ENCODE results near the gene NRIP3.

The NRIP3 gene

DNA sequence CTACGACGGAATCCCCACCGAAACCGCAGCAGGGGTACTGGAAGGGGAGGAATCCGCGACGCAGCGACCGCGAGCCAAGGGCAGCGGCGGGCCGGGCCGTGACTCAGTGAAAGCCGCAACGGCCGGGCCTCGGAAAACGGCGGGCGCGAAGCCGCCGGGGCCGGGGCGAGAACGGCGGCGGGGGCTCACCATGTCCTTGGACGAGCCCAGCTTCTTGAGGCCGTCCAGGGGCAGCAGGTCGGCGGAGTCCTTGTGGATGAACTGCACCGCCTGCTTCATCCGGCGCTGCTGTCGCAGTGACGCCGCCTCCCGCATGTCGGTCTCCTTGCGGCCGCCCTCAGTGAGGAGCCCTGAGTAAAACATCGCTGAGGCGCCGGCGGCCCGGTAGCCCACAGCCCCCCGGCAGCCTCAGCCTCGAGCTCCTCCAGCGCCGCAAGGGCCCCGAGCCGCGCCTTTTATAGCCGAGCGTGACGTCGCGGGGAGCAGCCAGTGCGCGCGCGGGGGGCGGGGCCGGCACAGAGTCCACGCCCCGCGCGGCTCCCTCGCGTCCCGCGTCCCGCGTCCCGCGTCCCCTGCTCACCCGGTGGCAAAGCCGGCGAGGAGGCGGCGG is at the start of gene NRIP3:
TSS of gene NRIP3 (minus strand) at position 429 of the 610 bp plus-strand sequence. CDS start at position 363, 66 bp downstream.
- DNase-seq = peak; percentile 76 to 84

DNA sequence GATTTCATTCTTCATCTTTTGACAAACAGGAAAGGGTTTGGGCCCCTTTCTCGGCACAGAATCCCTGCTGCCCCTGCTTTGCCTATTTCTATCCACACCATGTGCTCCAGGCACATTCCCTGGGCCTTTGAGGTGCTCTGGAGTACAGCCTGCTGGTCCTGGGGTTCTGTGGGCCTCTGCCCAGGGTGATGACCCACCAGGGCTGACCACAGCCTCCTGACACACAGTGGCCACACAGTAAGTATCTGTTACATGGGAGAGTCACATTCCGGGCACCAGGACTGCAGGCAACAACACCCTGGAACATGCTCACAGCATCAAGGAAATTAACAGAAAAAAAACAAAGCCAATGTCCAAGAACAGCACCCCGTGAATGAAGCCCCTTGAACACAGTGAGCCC is 48.5 kb upstream of the NRIP3 start:
- no peak for DNase-seq

DNA sequence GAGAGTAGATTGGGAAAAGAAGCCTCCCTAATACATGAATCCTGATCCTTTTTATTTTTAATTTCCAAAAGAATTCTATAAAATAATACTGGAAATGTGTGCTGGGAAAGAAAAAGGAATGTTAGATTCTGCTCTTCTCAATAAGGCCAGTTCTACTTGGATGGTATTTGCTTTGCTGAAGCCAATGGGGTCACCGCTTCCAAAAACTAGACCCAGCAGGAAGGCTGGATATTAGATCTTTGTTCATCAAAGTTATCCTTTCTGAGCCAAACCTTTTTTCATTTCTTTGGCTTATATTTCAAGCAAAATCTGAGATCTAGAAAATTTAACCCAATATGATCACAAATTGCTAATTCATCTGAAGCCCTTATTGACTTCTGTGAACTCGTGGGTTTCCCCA is 46.2 kb upstream of the NRIP3 start:
- no peak for DNase-seq

DNA sequence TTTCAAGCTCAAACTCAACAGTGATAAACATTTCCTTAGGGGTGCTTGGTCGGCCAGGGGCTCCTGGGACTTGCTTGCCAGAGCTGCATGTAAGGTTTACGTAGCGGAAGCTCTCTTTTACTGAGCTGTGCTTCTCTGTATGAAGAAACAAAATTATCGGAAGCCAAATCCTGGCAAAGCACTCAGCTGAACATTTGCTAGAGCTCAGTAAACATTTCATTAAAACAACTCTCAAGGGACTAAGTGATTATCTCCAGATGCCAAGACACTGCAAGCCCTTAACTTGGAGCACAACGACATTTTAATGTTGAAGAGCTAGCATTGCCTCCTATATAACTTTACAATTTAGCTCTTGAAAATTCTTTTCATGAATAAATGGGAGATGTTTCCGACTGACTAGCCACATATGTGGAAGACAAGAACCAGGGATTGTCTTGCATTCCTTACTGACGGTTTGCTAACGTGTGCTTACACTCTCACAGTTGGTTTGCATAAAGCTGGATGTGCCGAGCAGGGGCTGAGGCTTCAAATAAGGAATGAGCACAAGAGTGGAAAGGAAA is 44.2 kb upstream of the NRIP3 start:
- no peak for DNase-seq

DNA sequence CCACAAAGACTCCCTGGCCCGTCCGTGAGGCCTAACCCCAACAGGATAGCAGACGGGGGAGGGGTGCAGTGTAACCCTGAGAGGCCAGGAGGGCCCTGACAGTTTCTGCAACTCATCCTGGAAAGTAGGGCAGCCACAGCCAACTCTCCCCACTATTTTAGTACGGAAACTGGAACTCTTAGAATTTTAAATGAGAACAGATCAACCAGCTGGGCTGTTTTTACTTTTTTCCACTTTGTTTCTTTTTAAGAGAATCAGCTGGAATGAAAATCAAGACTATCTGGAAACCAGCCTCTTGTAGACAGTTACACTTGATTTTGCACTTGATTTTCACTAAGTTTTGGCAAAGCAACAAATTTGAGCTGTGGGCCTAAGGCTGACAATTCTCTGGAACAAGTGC is 42.7 kb upstream of the NRIP3 start:
- DNase-seq = no peak

DNA sequence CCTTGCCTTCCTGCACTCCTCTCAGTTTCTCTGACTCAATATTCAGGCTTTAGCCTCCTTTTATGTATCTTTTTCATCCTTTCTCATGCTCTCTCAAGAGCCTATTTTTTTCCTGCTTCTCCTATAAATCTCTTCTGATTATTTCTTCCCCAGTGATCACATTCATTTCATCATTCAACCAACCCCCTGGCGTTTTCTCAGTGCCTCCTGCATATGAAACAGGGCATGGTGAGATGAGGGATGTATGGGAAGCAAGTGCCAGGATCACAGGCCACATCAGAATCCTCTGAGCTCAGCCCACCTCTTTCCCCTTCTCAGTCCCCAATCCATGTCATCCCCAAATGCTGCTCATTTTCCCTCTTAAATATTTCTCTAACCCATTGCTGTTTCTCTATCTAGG is 38.7 kb upstream of the NRIP3 start:
- DNase-seq = no peak

DNA sequence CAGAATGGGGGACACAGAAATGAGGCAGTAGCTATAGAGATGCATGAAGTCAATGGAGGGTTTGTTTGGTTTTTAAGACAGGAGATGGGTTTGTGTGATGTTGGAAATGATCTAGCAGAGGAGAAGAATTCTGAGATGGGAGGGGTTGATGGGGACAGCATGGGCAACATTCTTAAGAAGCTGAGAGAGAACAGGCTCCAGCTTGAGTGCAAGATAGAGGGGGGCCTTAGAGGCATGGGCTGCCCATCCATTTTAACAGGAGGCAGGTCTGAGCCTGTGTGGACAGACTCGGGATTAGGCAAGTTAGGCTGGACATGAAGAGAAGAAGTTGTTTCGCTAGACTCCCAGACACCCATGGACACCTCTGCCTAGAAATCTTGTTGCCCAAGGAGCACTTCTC is 37.9 kb upstream of the NRIP3 start:
- DNase-seq = no peak

DNA sequence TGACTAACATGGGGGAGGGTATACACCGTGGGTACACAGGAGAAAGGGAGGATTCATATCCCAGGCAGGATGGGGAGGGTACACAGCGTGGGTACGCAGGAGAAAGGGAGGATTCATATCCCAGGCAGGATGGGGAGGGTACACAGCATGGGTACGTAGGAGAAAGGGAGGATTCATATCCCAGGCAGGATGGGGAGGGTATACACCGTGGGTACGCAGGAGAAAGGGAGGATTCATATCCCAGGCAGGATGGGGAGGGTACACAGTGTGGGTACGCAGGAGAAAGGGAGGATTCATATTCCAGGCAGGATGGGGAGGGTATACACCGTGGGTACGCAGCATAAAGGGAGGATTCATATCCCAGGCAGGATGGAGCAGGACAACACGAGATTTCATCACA is 36.6 kb upstream of the NRIP3 start:
- DNase-seq = no peak

DNA sequence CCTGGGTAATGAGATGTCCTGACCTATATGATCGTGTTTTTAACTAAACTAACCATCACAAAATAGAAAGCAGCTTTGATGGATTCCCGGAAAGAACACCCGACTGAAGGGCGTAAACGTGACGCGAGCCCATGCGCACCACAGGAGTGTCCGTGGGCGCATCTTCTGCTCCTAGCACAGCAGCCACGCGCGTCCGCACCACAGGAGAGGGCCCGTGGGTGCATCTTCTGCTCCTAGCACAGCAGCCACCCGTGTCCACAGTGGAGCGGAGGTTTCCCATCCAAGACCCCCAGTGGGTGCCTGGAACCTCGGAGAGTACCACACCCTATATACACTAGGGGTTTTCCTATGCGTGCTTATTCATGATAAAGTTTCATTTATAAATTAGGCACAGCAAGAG is 36.1 kb upstream of the NRIP3 start:
- DNase-seq = no peak

DNA sequence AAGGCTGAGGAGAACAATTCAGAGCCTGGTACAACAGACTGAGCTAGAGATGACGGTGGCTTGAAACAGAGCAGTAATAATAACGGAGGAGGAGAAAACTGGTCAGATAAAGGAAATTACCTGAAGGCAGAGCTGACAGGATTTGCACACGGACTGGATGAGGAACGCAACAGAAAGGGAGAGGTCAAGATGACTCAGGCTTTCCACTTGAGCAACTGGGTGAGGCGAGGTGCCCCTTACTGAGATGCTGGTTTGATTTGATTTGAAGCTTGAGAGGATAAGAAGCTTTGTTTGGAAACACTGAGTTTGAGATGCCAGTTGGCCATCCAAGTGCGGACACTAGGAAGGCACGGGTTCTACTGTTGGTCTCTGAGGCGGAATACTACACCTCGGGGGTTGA is 35.4 kb upstream of the NRIP3 start:
- no peak for DNase-seq

DNA sequence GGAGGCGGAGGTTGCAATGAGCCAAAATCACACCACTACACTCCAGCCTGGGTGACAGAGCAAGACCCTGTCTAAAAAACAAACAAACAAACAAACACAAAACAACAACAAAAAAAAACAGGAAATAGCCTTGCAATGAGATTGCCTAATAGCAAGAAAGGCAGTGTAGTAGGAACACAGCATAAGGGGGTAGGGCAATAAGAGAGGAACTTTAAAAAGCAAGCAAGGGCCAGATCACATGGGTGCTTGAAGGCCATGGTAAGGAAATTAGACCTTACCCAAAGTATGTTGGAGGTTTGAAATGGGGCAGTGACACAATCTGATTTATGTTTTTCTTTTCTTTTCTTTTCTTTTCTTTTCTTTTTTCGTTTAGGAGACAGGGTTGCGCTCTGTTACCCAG is 34.7 kb upstream of the NRIP3 start:
- DNase-seq = no peak

DNA sequence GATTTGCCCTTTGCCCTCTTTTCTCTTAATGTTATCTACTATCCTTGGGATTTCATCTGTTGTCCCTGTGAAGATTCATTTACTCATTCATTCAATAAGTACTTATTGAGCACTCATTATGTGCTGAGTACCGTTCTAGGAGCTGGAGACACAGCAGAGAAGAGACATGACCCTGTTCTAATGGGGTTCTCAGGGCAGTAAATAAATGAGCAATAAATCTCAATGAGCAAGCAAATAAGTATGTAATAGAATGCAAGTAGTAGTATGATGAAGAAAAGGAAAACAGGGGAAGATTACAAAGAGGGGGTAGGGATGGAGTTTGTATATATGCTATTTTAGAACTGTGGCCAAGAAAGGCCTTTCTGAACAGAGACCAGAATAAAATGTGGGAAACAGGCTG is 34.2 kb upstream of the NRIP3 start:
- DNase-seq = no peak

DNA sequence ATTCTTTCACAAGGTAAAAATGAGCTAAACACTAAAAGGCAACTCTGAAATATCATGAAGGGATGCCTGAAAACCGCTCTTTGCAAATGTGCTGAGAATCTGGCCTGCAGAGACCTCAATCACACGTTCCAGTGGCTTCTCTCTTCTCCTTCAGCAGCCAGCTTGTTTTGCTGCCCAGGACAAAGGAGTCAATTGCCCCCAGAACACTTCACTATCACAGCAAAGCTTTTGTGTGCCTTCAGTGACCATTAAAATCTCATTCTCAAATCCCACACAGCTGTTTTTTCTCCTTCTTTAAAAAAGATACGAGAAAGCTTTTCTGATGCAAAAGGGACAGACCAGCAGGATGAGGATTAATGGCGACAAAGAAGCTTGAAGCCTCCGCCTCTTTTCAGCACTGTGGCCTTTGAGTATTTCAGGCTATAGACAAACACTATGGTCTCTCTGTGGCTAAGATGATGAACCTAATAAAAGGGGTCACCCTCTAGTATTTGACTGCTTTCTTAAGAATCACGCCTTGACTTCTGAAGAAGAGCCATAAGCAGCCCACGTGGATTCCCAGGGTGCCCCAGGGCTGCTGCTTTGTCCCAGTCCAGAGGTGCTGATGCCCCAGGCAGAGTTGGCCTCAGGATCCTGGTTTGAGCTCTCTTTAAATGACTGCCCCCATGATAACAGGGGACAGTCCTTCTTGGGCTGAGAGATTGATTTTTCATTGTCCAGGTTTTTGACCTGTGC is 33.4 kb upstream of the NRIP3 start:
- no peak for DNase-seq

DNA sequence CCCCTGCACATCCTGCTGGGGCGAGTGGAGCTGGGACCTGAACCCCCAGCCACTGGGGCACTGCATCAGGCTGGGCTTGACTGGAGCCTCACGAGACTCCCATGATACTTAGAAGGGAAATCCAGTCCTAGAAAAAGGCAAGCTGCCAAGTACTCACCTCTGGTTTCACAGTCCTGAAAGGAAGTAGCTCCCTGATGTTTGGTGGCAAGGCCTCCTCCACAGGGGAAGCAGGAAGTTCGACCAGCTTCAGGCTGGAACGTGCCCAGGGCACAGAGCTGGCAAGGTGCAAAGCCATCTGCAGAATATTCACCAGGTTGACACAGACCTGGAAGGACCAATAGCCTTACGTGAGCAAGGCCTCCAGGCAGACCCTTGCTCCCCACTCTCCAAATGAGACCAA is 26.8 kb upstream of the NRIP3 start:
- no peak for DNase-seq

DNA sequence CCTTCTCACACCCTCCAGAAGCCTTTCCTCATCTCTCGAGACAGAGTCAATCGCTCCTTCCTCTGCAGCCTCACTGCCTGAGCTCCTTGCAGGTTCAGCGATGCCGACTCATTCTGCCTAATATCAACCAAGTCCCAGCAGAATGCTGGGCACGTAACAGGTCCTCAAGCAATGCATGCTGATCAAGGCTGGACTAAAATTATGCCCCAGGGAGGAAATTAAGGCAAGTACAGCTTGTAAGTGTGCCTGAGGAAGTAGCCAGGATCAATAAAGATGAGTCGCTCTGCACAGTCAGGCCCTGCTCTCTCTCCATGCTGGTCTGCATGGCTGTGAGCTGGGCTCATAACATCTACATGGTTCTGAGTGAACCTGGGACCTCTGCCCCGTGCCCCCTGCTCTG is 25.6 kb upstream of the NRIP3 start:
- no peak for DNase-seq

DNA sequence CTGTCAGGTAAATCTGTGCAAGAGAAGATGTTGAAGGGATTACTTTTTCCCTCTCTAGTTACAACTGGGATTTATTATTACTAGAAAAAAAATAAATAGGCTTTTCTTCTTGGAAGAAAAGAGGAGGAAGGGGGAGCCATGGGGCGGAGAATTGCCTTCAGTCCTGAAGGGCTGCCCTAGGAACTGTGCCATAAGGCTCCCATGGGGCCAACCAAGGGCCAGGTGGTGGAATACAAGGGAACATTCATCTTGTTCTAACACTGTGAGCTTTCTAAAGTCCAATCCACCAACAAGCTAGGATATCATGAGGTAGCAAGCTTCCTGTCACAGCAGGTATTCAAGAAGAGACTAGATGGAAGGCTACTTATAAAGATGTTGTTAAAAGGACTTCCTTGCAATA is 24.8 kb upstream of the NRIP3 start:
- DNase-seq = no peak

DNA sequence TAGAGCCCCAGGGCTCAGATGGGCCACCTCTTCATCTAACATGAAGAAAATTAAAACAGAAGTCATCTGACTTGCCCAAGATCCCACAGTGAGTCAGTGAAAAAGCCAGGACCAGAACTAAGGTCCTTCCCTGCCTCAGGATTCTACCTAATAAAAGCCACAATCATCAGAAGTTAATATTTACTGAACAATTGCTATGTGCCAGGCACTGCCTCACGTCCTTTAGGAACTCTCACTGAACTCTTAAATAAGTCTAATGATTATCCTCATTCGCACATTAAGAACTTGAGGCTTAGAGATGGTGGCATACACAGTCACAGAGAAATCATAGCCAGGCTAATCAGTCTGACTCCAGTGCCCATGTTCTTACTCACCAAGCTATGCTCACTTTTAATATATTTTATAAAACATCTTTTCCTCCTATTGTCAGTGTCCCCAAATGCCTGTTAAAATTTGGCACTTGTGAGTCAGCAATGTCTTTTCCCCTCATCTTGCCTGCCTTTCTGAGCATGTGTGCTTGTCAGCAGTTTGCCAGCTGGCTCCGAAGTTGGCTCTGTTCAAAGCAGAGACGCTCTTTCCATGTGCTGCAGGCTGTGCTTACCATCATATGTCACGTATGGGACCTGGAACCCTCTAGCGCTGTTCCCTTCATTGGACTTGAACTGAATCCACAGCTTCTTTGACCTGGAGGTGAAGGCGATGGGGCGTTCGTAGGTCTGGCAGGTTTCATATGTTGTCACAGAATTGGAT is 21.5 kb upstream of the NRIP3 start:
- DNase-seq = no peak

DNA sequence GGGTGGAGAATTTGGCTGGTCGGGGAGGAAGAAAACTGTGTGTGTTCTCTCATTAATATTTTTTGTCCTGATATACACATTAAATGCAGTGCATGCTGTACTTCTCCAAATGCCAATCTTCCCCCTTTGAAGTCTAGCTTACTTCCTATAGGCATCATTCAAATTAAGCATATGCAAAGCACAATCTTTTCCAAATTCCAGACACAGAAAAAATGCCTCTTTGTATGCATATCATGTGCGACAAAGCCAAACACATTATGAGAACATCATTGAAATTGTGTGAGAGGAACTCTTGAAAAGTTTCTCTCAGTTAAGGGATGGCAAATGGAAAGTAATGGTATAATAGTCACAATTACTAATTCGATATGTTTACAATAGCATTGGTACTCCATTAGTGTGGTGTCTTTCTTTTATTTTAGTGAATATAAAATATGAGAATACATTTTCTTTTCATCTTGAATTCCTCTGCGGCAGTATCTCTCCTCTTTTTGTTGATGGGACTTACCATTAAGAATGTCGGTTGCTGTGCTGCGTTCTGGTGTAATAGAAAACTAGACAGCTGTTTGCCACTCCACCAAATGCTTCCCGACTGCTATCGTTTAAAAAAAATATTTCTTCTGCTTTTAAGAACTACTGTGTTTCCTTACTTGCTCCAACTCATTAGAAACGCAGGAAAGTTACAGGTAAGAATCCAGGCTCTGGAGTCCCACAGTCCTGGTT is 19.3 kb upstream of the NRIP3 start:
- DNase-seq = no peak

DNA sequence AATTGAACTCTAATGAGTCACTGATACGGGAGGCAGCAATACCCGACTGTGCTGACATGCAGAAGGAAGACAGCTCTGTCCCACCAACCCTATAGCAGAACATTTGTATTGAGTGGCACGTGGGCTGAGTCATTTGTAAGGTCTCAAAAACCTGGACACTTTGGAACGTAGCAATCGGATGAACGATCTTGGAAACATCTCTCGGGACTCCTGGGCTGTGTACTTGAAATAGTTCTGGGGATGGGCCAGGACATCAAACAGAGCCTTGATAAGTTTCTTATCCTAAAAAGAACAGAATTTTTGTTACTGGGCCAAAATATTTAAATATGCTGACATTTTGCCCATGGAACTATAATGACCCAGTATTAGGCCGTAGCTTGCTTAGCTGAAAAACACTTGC is 17.1 kb upstream of the NRIP3 start:
- DNase-seq = no peak

DNA sequence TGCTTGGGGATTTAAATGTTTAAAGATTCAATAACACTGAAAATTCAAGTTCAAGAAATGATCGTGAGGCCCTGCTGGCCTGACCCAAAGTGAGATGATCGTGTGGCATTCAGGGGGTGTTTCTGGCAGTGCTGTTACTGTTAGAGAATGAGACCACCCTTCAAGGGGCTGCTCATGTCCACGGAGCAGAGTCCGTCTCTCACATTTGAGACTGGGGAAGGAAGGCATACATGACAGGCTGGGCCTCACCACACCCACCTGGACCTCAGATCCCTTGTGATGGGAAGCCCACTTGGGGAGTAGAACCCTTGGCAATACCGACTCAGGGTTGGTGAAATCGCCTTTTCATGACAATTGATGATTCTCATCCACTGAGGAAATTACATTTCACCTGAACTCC is 16.1 kb upstream of the NRIP3 start:
- DNase-seq = no peak

DNA sequence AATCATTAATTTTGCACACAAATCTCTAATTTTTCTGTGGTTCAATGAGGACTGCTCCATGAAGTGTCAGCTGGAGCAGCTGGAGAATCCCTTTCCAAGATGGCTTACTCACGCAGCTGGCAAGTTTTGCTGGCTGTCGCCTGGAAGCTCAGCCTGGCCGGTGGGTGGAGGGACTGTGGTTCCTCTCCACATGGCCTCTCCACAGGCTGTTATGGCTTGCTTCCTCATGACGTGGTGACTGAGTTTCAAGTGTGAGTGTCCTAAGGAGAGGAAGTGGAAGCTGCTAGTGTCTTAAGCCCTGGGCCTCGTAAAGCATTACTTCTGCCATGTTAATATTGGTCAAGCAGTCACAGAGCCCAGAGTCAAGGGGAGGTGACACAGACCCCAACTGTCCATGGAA is 14.0 kb upstream of the NRIP3 start:
- no peak for DNase-seq

DNA sequence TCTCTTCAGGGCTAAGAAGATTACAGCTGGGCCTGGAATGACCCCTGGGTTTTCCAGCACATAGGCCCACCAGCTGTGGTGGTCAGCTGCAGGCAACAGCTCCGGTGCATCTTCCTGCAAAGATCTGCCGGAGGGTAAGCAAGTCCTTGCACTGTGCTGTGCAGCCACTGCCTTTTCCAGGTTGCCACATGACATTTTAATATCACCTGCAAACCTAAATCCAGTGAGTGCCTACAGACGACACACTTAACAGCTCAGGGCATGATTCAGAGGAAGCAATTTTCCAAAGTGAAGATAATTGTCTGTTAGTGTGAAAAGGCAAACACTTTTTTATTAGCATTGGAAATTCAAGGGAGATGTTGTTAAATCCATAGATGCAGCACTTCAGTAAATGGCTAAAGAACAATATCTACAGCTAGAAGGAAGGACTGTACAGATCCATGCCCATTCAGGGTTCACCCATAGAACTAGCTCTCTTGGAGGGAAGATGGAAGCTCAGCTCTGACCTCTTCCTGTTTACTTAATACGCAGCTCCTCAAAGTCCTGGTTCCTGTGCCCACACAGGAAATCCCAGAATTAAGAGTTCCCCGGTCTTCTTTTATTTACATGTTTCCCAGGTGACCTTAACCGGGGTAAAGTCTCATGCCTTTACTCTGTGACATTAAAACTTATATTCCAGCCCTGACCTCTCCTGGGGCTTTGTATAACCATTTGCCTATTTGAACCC is 13.3 kb upstream of the NRIP3 start:
- no peak for DNase-seq

DNA sequence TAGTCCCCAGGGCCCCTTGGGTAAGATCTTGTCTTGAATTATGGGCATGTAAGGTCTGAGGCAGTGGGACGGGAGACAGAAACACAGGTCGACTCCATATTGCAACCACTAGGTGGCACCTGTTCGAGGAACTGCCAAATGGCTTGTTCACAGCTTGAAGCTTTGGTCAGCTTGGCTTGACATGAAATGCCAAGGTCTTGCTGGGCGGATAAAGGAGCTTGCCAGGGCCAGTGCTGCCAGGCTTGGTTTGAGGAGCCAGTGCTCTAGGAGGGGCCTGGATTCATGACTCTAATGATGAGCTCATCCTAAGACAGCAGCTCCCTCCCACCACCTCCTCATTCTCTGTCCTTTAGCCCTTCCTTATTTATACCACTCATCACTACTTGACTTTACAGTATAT is 11.9 kb upstream of the NRIP3 start:
- DNase-seq = peak; percentile 24 to 64

Data from NCI-H1930 (cell line).